CD4-positive, alpha-beta memory T cell (primary cell): ENCODE measurements around the gene GTPBP1. TPM values are rescaled to one million over a fixed set of nuclear protein-coding genes. Genes with fewer than 3 reads are reported as not detected.
A peak's percentile ranks its signal among the peaks of the same experiment; 100 is the strongest.

Source experiments
- CTCF ChIA-PET: fragments of 350-600 bp; sonication (Branson Sonifier 250); formaldehyde crosslinking; loops from one replicate; lab custom pipeline; 2021; ENCODE audit warnings: inconsistent platforms; ENCODE audit not compliant: partially characterized antibody; lab: Charles Lee
- POLR2A ChIA-PET: fragments of 350-600 bp; sonication (Branson Sonifier 250); formaldehyde crosslinking; loops from one replicate; lab custom pipeline; 2021; ENCODE audit not compliant: partially characterized antibody; lab: Charles Lee
- DNase-seq, 5 donors: peaks; one replicate each; pipeline versions ENCODE4 v3.0.0 to v3.0.0-alpha.2; 2020 to 2022; ENCODE audit warnings: mixed read lengths in 1 of 5
- H3K27ac ChIP-seq: one replicate; pipeline ENCODE4 v1.7.0; 2013; ENCODE audit warnings: low read depth, low read length
- H3K27me3 ChIP-seq: 2 replicates; pipeline ENCODE4 v1.7.0; 2013; ENCODE audit warnings: mild to moderate bottlenecking, low read length, moderate library complexity; ENCODE audit not compliant: insufficient read depth
- H3K36me3 ChIP-seq: 2 replicates; pipeline ENCODE4 v1.7.0; 2013; ENCODE audit warnings: mild to moderate bottlenecking, low read length, moderate library complexity; ENCODE audit not compliant: insufficient read depth
- H3K4me1 ChIP-seq: 2 replicates; pipeline ENCODE4 v1.7.0; 2013; ENCODE audit warnings: mild to moderate bottlenecking, low read length, moderate library complexity; ENCODE audit not compliant: insufficient read depth
- H3K4me3 ChIP-seq, 2 donors: one replicate each; pipeline ENCODE4 v1.7.0; 2013; ENCODE audit warnings: low read length in 2 of 2, mild to moderate bottlenecking in 1 of 2
- H3K9me3 ChIP-seq, 2 donors: one replicate each; pipeline ENCODE4 v1.7.0; 2013; ENCODE audit warnings: low read length in 2 of 2, control low read depth in 1 of 2; ENCODE audit not compliant: control insufficient read depth in 1 of 2
- H3K27ac Mint-ChIP-seq, 7 donors: one replicate each; pipeline ENCODE4 v1.8.0; 2020 to 2021; ENCODE audit warnings: mixed read lengths in 7 of 7, mild to moderate bottlenecking in 6 of 7, inconsistent platforms in 3 of 7, moderate library complexity in 3 of 7
- H3K27me3 Mint-ChIP-seq, 2 donors: one replicate each; pipeline ENCODE4 v1.8.0; 2020 to 2021; ENCODE audit warnings: mixed read lengths in 2 of 2
- H3K36me3 Mint-ChIP-seq, 2 donors: one replicate each; pipeline ENCODE4 v1.8.0; 2020 to 2021; ENCODE audit warnings: mixed read lengths in 2 of 2, inconsistent platforms in 1 of 2, mild to moderate bottlenecking in 1 of 2
- H3K4me1 Mint-ChIP-seq, 4 donors: one replicate each; pipeline ENCODE4 v1.8.0; 2020 to 2021; ENCODE audit warnings: mixed read lengths in 4 of 4, mild to moderate bottlenecking in 1 of 4
- H3K4me3 Mint-ChIP-seq, 8 donors: one replicate each; pipeline ENCODE4 v1.8.0; 2020 to 2021; ENCODE audit warnings: mixed read lengths in 8 of 8, mild to moderate bottlenecking in 7 of 8, moderate library complexity in 6 of 8, inconsistent platforms in 3 of 8
- H3K9me3 Mint-ChIP-seq, 8 donors: one replicate each; pipeline ENCODE4 v1.8.0; 2020 to 2021; ENCODE audit warnings: mixed read lengths in 8 of 8, mild to moderate bottlenecking in 5 of 8, inconsistent platforms in 3 of 8, moderate library complexity in 1 of 8
- intact Hi-C: fragments of 100-400 bp; cut with micrococcal nuclease; formaldehyde crosslinking; loops from one replicate; pipeline ENCODE4 v1.15.1; 2023
- polyA plus RNA-seq, 2 donors: library from polyadenylated mRNA; unstranded; fragments of 300-500 nt; fragmentation: Illumina TruSeq; gene quantifications; one replicate each; pipeline ENCODE4 v1.2.3, GENCODE V29; 2021
- total RNA-seq, 2 experiments: library from RNA; stranded (reverse); gene quantifications; one replicate each; pipeline ENCODE4 v1.2.3, GENCODE V29; 2021

The GTPBP1 gene
- total and polyA plus RNA-seq, 4 experiments from 2014 or later = 14.6 to 96.6 (median 62.5) TPM

GRCh38 chr22:38761202-38762162 is 55.7 kb downstream of the GTPBP1 start:
- H3K4me1 Mint-ChIP-seq = peaks cover 21 to 49% (median 33%) of the 10 kb centered on the region in 4 donors
- peaks cover 0 to 5% of the 10 kb centered on the region in 2 donors for H3K36me3 Mint-ChIP-seq
- no peaks in the 10 kb centered on the region for H3K27me3 ChIP-seq
- H3K4me3 ChIP-seq = no peak overlapping the region
- H3K27ac ChIP-seq = no peak overlapping the region
- H3K27me3 Mint-ChIP-seq = no peaks in the 10 kb centered on the region
- DNase-seq = peak in 1 of 5 donors; percentile 38
- no peaks in the 10 kb centered on the region for H3K9me3 Mint-ChIP-seq
- no peak overlapping the region for H3K27ac Mint-ChIP-seq
- no peak overlapping the region for H3K4me3 Mint-ChIP-seq
- no peaks in the 10 kb centered on the region for H3K36me3 ChIP-seq
- ChIA-PET CTCF (interaction anchor here (0.6 kb wide), 1 partner anchor 1079 kb away, joined by 3 read pairs; no protein-coding TSS in a partner anchor), POLR2A (interaction anchor here (42.6 kb wide), 1 partner anchor 27 kb away, joined by 1746 read pairs; no protein-coding TSS in a partner anchor)
- H3K4me1 ChIP-seq = peaks cover 38% of the 10 kb centered on the region
- intact Hi-C loops = no loop called here
- H3K9me3 ChIP-seq = no peaks in the 10 kb centered on the region

GRCh38 chr22:38762551-38762983 is 56.8 kb downstream of the GTPBP1 start:
- Mint-ChIP-seq H3K9me3 (no peaks in the 10 kb centered on the region), H3K4me1 (peaks cover 14 to 39% (median 23%) of the 10 kb centered on the region in 4 donors), H3K27me3 (no peaks in the 10 kb centered on the region), H3K27ac (no peak overlapping the region), H3K36me3 (peaks cover 0 to 2% of the 10 kb centered on the region in 2 donors), H3K4me3 (no peak overlapping the region)
- H3K4me1 ChIP-seq = peaks cover 28% of the 10 kb centered on the region
- H3K27ac ChIP-seq = no peak overlapping the region
- ChIA-PET POLR2A (interaction anchor here (42.6 kb wide), 1 partner anchor 28 kb away, joined by 1746 read pairs; no protein-coding TSS in a partner anchor), CTCF (interaction anchor here (1.6 kb wide), 1 partner anchor 11 kb away, joined by 5 read pairs; no protein-coding TSS in a partner anchor)
- intact Hi-C loops = no loop called here
- no peaks in the 10 kb centered on the region for H3K36me3 ChIP-seq
- no peaks in the 10 kb centered on the region for H3K9me3 ChIP-seq
- H3K4me3 ChIP-seq = no peak overlapping the region
- no peaks in the 10 kb centered on the region for H3K27me3 ChIP-seq
- DNase-seq = peak in 1 of 5 donors; percentile 25

DNA sequence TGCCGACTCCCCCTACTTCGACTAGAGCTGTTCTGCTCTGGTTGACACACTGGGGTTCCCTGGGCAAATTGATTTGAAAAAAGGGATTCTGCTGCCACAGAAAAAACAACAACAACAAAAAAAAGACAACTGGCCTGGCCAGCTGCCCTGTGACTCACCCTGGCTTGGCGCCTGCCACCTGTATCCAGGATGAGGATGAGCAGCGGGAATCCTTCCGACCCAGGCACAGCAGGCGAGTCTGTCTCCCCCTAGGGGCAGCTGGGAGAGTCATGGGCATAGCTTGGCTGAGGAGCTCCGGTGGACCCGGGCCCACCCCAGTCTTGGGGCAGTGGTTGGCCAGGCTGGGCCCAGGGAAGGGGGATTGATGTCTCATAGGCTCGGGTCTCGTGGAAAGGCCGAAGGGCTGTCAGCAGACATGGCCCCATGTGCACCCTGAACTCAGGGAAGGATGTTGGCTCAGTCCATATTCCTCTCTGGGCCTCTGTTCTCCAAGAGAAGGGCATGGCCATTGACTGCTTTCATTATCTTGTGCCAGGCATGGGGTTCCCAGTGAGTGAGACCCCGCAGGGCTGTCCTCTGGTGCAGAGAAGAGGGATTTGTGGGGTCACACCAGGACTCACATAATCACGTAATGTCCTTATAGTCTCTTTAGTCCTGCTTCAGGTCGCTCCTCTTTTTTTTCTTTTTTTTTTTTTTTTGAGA is 60.5 kb downstream of the GTPBP1 start:
- DNase-seq = peak in 4 of 5 donors; percentile 32 to 43 (median 38)
- POLR2A ChIA-PET = interaction anchor here (1.1 to 42.6 kb wide), 4 partner anchors 9 to 84 kb away, joined by 3 to 1746 read pairs (median 18); partner anchors contain the start of genes SUN2 and TOMM22
- H3K27ac Mint-ChIP-seq = peak overlapping the region in 1 of 7 donors; percentile 68
- H3K27ac ChIP-seq = no peak overlapping the region
- no peaks in the 10 kb centered on the region for H3K27me3 Mint-ChIP-seq
- CTCF ChIA-PET = interaction anchor here (0.6 to 6.4 kb wide), 17 partner anchors 8 to 465 kb away, joined by 3 to 74 read pairs (median 3); partner anchors contain the start of genes GTPBP1 and NPTXR
- H3K27me3 ChIP-seq = no peaks in the 10 kb centered on the region
- no peaks in the 10 kb centered on the region for H3K9me3 ChIP-seq
- no peaks in the 10 kb centered on the region for H3K9me3 Mint-ChIP-seq
- H3K4me3 Mint-ChIP-seq = no peak overlapping the region
- H3K4me3 ChIP-seq = no peak overlapping the region
- no peaks in the 10 kb centered on the region for H3K36me3 Mint-ChIP-seq
- peaks cover 3 to 18% (median 12%) of the 10 kb centered on the region in 4 donors for H3K4me1 Mint-ChIP-seq
- no peaks in the 10 kb centered on the region for H3K36me3 ChIP-seq
- intact Hi-C loops = loop anchor here (1.0 kb wide), 2 partner anchors 10 to 33 kb away; no protein-coding TSS in a partner anchor
- H3K4me1 ChIP-seq = peaks cover 13% of the 10 kb centered on the region

DNA sequence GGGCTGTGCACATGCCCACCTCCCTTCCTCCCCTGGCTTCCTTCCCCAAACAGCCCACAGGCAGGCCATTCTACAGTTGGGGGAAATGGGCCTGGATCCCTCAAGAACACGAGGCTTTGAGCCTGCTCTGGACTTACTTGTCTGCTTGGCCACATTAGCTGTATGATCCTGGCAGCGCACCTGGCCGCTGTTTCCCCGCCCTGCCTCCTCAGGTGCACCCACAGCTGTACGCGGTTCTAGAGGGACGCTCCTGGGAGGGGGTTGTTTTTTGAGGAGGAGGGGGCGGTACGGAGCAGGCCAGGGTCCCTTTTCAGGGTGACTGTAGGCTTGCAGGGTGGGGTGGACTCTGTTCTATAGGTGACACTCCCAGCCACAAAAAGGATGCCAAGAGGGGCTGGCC is 61.6 kb downstream of the GTPBP1 start:
- H3K4me1 ChIP-seq = peaks cover 13% of the 10 kb centered on the region
- ChIA-PET CTCF (interaction anchor here (0.9 to 6.4 kb wide), 14 partner anchors 9 to 351 kb away, joined by 3 to 74 read pairs (median 15); partner anchors contain the start of genes CBX6 and NPTXR), POLR2A (interaction anchor here (2.0 to 42.6 kb wide), 3 partner anchors 10 to 76 kb away, joined by 6 to 1746 read pairs (median 32); partner anchors contain the start of gene SUN2)
- intact Hi-C loops = no loop called here
- no peak for DNase-seq
- no peak overlapping the region for H3K4me3 ChIP-seq
- no peaks in the 10 kb centered on the region for H3K36me3 ChIP-seq
- H3K9me3 ChIP-seq = no peaks in the 10 kb centered on the region
- no peak overlapping the region for H3K27ac ChIP-seq
- H3K27me3 ChIP-seq = no peaks in the 10 kb centered on the region
- Mint-ChIP-seq H3K4me3 (no peak overlapping the region), H3K36me3 (no peaks in the 10 kb centered on the region), H3K4me1 (peaks cover 3 to 18% (median 12%) of the 10 kb centered on the region in 4 donors), H3K27ac (no peak overlapping the region), H3K9me3 (no peaks in the 10 kb centered on the region), H3K27me3 (no peaks in the 10 kb centered on the region)

- Mint-ChIP-seq H3K9me3 (no peaks in the 10 kb centered on the region), H3K4me3 (no peak overlapping the region), H3K36me3 (no peaks in the 10 kb centered on the region), H3K27me3 (no peaks in the 10 kb centered on the region), H3K4me1 (peaks cover 3 to 16% (median 10%) of the 10 kb centered on the region in 4 donors), H3K27ac (no peak overlapping the region)
- Histone ChIP-seq H3K27ac (no peak overlapping the region), H3K27me3 (no peaks in the 10 kb centered on the region), H3K36me3 (no peaks in the 10 kb centered on the region), H3K4me3 (no peak overlapping the region), H3K9me3 (no peaks in the 10 kb centered on the region), H3K4me1 (peaks cover 13% of the 10 kb centered on the region)
- POLR2A ChIA-PET = interaction anchor here (2.0 to 42.6 kb wide), 3 partner anchors 11 to 75 kb away, joined by 6 to 1746 read pairs (median 32); partner anchors contain the start of gene SUN2
- no peak for DNase-seq
- intact Hi-C loops = loop anchor here (2.0 kb wide), 1 partner anchor 235 kb away; no protein-coding TSS in a partner anchor
- CTCF ChIA-PET = interaction anchor here (0.6 to 6.4 kb wide), 12 partner anchors 10 to 370 kb away, joined by 3 to 74 read pairs (median 22); partner anchors contain the start of genes CBX6 and NPTXR
Measured at GRCh38 chr22:38768036-38768435, 62.3 kb downstream of the GTPBP1 start.

- no peaks in the 10 kb centered on the region for H3K36me3 Mint-ChIP-seq
- POLR2A ChIA-PET = interaction anchor here (42.6 kb wide), 1 partner anchor 36 kb away, joined by 1746 read pairs; no protein-coding TSS in a partner anchor
Measured at GRCh38 chr22:38770257-38770949, 64.7 kb downstream of the GTPBP1 start.

More at GRCh38 chr22:38770257-38770949, 64.7 kb downstream of the GTPBP1 start:
- Mint-ChIP-seq H3K27me3 (no peaks in the 10 kb centered on the region), H3K9me3 (no peaks in the 10 kb centered on the region), H3K4me3 (no peak overlapping the region), H3K27ac (no peak overlapping the region), H3K4me1 (peaks cover 3 to 16% (median 9%) of the 10 kb centered on the region in 4 donors)
- intact Hi-C loops = no loop called here
- H3K4me3 ChIP-seq = no peak overlapping the region
- H3K27me3 ChIP-seq = no peaks in the 10 kb centered on the region
- peaks cover 13% of the 10 kb centered on the region for H3K4me1 ChIP-seq
- no peaks in the 10 kb centered on the region for H3K9me3 ChIP-seq
- DNase-seq = no peak
- CTCF ChIA-PET = interaction anchor here (1.3 to 6.4 kb wide), 8 partner anchors 12 to 233 kb away, joined by 4 to 74 read pairs (median 30); partner anchors contain the start of genes CBX6 and NPTXR
- H3K27ac ChIP-seq = no peak overlapping the region
- no peaks in the 10 kb centered on the region for H3K36me3 ChIP-seq
